K562 treated with DMSO at 1 percent for 4 hours (cell line): ENCODE measurements around the gene MPP1. TPM values are rescaled to one million over a fixed set of nuclear protein-coding genes. Genes with fewer than 3 reads are reported as not detected.

ENCODE experiments used
- total RNA-seq: library from RNA; unstranded; fragments of 300-600 nt; gene quantifications from 2 replicates; pipeline ENCODE4 v1.2.3, GENCODE V29; 2022; ENCODE audit not compliant: insufficient read depth

Gene MPP1
- total RNA-seq: 312 and 360 TPM in 2 replicates

DNA sequence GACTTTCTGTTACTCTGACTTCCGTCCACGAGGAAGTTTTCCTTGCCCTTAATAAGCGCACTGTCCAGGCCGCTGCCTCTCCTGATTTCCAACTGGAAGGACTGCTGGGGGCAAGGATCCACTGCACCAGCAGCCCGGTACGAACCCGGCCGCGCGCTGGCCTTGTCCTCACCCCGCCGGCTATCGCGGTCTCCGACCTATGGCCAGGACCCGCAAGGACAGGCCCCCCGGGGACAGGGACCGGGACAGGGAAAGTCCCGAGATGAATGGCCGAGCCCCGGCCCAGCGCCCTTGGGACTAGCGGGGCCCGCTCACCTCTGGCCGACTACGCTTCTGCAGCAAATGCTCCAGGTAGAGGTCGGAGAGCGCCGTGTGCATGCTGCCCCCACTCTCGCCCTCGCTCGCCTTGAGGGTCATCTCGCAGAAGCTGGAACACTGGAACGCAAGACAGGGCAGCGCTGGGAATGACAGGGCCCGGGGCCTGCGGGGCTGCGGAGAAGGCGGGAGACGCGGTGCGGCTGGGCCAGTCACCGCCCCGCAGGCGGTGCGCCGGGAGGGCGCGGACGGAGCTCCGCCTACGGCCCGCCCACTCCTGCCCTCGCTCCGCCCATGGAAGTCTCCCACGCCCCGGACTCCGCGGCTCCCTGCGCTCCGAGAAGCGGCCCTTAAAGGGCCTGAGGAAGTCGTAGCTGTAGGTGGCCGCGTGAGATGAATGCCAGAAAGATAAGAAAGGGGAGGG is at the start of gene MPP1:
Gene MPP1 (minus strand): TSS at position 529 of the 739 bp plus-strand sequence. CDS start 112 bp downstream, at position 417.

DNA sequence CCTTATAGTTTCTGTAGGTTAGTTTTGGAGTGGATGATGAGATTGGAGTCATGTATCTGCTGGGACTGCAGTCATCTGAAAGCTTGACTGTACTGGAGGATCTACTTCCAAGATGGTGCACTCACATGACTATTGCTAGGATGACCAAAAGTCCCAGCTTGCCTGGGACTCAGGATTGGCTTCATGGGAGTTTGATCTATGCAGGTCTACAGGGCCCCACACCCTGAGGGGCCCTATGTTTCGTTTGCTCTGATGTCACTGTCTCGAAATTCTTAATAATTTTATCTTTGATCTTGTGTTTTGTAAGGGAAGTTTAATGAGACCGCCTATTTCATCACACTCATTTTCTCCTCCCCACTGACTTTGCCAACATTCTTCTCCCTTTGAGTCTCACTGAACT is 29.3 kb upstream of the MPP1 start, which contains the start of gene SMIM9:
Gene SMIM9 (minus strand): TSS at position 101 of the 400 bp plus-strand sequence. CDS start 3,806 bp downstream, outside the sequence.

DNA sequence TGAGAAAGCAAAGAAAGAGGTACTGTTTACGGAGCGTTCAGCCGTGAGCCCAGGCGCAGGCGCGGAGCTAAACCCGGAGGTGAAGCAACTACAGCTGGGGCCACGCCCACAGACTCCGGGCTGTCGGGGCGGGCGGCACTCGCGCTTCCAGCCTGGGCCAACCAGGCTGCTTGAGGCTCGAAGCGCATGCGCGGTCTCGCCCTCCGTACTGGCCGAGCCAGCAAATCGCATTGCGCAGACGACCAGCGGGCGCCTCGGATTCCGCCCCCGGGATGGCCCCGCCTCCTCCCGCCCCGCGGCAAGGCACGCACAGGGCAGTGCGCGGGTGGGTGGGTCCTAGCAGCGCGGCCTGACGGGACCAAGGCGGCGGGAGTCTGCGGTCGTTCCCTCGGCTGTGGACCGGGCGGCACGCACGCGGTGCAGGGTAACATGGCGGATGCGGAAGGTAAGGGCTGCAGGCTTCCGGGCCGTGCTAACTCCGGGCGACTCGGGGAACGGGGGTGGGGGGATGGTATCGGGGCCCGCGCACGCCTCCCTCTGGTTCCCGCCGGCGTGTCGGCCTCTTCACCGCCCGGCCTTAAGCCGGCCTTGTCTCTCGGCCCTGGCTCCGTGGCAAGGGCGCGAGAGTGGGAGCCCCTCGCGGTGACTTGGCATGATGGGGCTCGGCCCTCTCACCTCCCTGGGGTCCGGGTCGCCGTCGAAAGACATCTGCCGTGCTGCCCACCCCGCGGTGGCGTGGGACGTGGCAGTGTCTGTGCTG is 42.6 kb downstream of the MPP1 start, which contains the start of gene DKC1:
Gene DKC1 (plus strand): TSS at position 328 of the 760 bp plus-strand sequence. CDS start 102 bp downstream, at position 430.

GRCh38 chrX:154750301-154751202 is 54.7 kb downstream of the MPP1 start, which contains the start of gene GAB3:
GAB3 (minus strand) TSS chrX:154751077; CDS start chrX:154751025, 52 bp downstream.

Other genes with a start within 250 kb of the MPP1 start
- gene CTAG1A, start 220.4 kb downstream of the MPP1 start, total RNA-seq: not detected in 2 replicates
- gene CTAG1B, start 186.2 kb downstream of the MPP1 start, total RNA-seq: not detected in 2 replicates
- 30.2 and 37.9 TPM in 2 replicates for gene CTAG2, start 151.9 kb downstream of the MPP1 start, total RNA-seq
- gene GAB3, start 54.4 kb downstream of the MPP1 start, total RNA-seq: 7.2 and 12.8 TPM in 2 replicates
- 79.4 and 94.2 TPM in 2 replicates for gene DKC1, start 42.6 kb downstream of the MPP1 start, total RNA-seq
- gene SMIM9, start 29.2 kb upstream of the MPP1 start, total RNA-seq: not detected in 2 replicates
- gene F8A1, start 80.9 kb upstream of the MPP1 start, total RNA-seq: not detected in 2 replicates
- 2.5 and 3.5 TPM in 2 replicates for gene F8, start 217.2 kb upstream of the MPP1 start, total RNA-seq
- gene FUNDC2, start 221.4 kb upstream of the MPP1 start, total RNA-seq: 85.1 and 96.7 TPM in 2 replicates